Measurements from ENCODE around the gene SHISA4. TPM values are rescaled to one million over a fixed set of nuclear protein-coding genes. Genes with fewer than 3 reads are reported as not detected.

Gene SHISA4
- polyA plus RNA-seq, 1 donor from 2014 or later = 1.5 TPM

- TF ChIP-seq POLR2AphosphoS5 (IDR thresholded peaks at IDR 0.05) = no peak
- TF ChIP-seq REST (IDR thresholded peaks at IDR 0.05; ENCODE audit: borderline replicate concordance) = no peak
- no peak for TF ChIP-seq SMC3 (conservative IDR thresholded peaks at IDR 0.05; ENCODE audit: poor library complexity)
- no peak for TF ChIP-seq MXI1 (conservative IDR thresholded peaks at IDR 0.05; ENCODE audit: poor library complexity, severe bottlenecking)
- no peak for TF ChIP-seq EP300 (conservative IDR thresholded peaks at IDR 0.05; ENCODE audit: poor library complexity, severe bottlenecking)
- TF ChIP-seq RAD21 (conservative IDR thresholded peaks at IDR 0.05) = no peak
- TF ChIP-seq EZH2 (IDR thresholded peaks at IDR 0.05; ENCODE audit: borderline replicate concordance, insufficient read depth, low read length, poor library complexity, severe bottlenecking) = no peak
- TF ChIP-seq CTCF (IDR thresholded peaks at IDR 0.05; ENCODE audit: poor library complexity, severe bottlenecking) = no peak
- no peak for TF ChIP-seq TAF1 (IDR thresholded peaks at IDR 0.05; ENCODE audit: low read depth)
- H3K27me3 ChIP-seq (ENCODE audit: insufficient read depth, low read depth, low read length) = no peaks in the 10 kb centered on the region
Observed at GRCh38 chr1:201898992-201899391, 10.3 kb downstream of the SHISA4 start.

GRCh38 chr1:201899683-201900429, 11.2 kb downstream of the SHISA4 start:
- no peaks in the 10 kb centered on the region for H3K9me3 ChIP-seq (ENCODE audit: low read length)
- TF ChIP-seq EZH2 (IDR thresholded peaks at IDR 0.05; ENCODE audit: borderline replicate concordance, insufficient read depth, low read length, poor library complexity, severe bottlenecking) = no peak
- no peak for TF ChIP-seq POLR2AphosphoS5 (IDR thresholded peaks at IDR 0.05)
- TF ChIP-seq TAF1 (IDR thresholded peaks at IDR 0.05; ENCODE audit: low read depth) = no peak
- TF ChIP-seq REST (IDR thresholded peaks at IDR 0.05; ENCODE audit: borderline replicate concordance) = no peak
- TF ChIP-seq MXI1 (conservative IDR thresholded peaks at IDR 0.05; ENCODE audit: poor library complexity, severe bottlenecking) = no peak
- TF ChIP-seq CTCF (IDR thresholded peaks at IDR 0.05; ENCODE audit: poor library complexity, severe bottlenecking) = no peak
- TF ChIP-seq RAD21 (conservative IDR thresholded peaks at IDR 0.05) = no peak
- no peak for TF ChIP-seq SMC3 (conservative IDR thresholded peaks at IDR 0.05; ENCODE audit: poor library complexity)
- no peak overlapping the region for H3K27ac ChIP-seq (ENCODE audit: low read length)

More at GRCh38 chr1:201898992-201899391, 10.3 kb downstream of the SHISA4 start:
- no peaks in the 10 kb centered on the region for H3K36me3 ChIP-seq (ENCODE audit: insufficient read depth, low read length)
- H3K9me2 ChIP-seq (ENCODE audit: insufficient read depth, low read length) = no peaks in the 10 kb centered on the region
- no peaks in the 10 kb centered on the region for H3F3A ChIP-seq (ENCODE audit: insufficient read depth, low read length, poor library complexity, severe bottlenecking)
- H3K4me3 ChIP-seq (ENCODE audit: low read length) = no peak overlapping the region
- H3K4me2 ChIP-seq (ENCODE audit: low read length) = no peak overlapping the region
- H3K79me2 ChIP-seq (replicated peaks; ENCODE audit: insufficient read depth, low read length) = no peaks in the 10 kb centered on the region
- no peak overlapping the region for H3K27ac ChIP-seq (ENCODE audit: low read length)
- no peak overlapping the region for H2AFZ ChIP-seq (ENCODE audit: low read depth, low read length)
- no peaks in the 10 kb centered on the region for H4K20me1 ChIP-seq (ENCODE audit: insufficient read depth)
- H3K9me3 ChIP-seq (ENCODE audit: low read length) = no peaks in the 10 kb centered on the region
- H3K9ac ChIP-seq (ENCODE audit: low read length) = no peak overlapping the region

More at GRCh38 chr1:201899683-201900429, 11.2 kb downstream of the SHISA4 start:
- H3K9me2 ChIP-seq (ENCODE audit: insufficient read depth, low read length) = no peaks in the 10 kb centered on the region
- no peak overlapping the region for H3K4me2 ChIP-seq (ENCODE audit: low read length)
- no peaks in the 10 kb centered on the region for H3K79me2 ChIP-seq (replicated peaks; ENCODE audit: insufficient read depth, low read length)
- H4K20me1 ChIP-seq (ENCODE audit: insufficient read depth) = no peaks in the 10 kb centered on the region
- no peak overlapping the region for H3K4me3 ChIP-seq (ENCODE audit: low read length)
- no peaks in the 10 kb centered on the region for H3F3A ChIP-seq (ENCODE audit: insufficient read depth, low read length, poor library complexity, severe bottlenecking)
- no peak overlapping the region for H3K9ac ChIP-seq (ENCODE audit: low read length)
- H2AFZ ChIP-seq (ENCODE audit: low read depth, low read length) = no peak overlapping the region
- H3K36me3 ChIP-seq (ENCODE audit: insufficient read depth, low read length) = no peaks in the 10 kb centered on the region
- no peaks in the 10 kb centered on the region for H3K27me3 ChIP-seq (ENCODE audit: insufficient read depth, low read depth, low read length)
